HEK293 (cell line): ENCODE results near the gene SELENOO.

Experiments
- CTCF ChIA-PET: fragments of 350-600 bp; formaldehyde crosslinking; extraction: SDS; loops from one replicate; lab custom pipeline; 2021; ENCODE audit warnings: antibody characterized with exemption; lab: Yijun Ruan, JAX
- POLR2A ChIA-PET: fragments of 300-600 bp; formaldehyde crosslinking; extraction: SDS; loops from one replicate; lab custom pipeline; 2020; ENCODE audit warnings: antibody characterized with exemption, inconsistent platforms; lab: Yijun Ruan, JAX
- H3K27ac ChIP-seq: fragments of 200-500 bp; sonication (Bioruptor generic); 2 replicates; pipeline ENCODE4 v1.5.1; 2014; ENCODE audit warnings: low read depth, low read length, control low read depth, inconsistent platforms; ENCODE audit errors: extremely low read depth
- H3K36me3 ChIP-seq, 2 experiments: fragments of 200-500 bp in 1 of 2; sonication (Bioruptor generic) in 1 of 2; 1 replicate in 1 of 2; 2 replicates in 1 of 2; pipeline ENCODE4 v1.5.1; 2014 to 2017; ENCODE audit warnings: inconsistent platforms in 2 of 2, low read length in 2 of 2; ENCODE audit not compliant: control insufficient read depth in 2 of 2, insufficient read depth in 1 of 2
- H3K4me1 ChIP-seq: fragments of 200-500 bp; sonication (Bioruptor generic); 2 replicates; pipeline ENCODE4 v1.5.1; 2014; ENCODE audit warnings: mild to moderate bottlenecking, low read length, inconsistent platforms; ENCODE audit not compliant: control insufficient read depth, insufficient read depth
- H3K4me3 ChIP-seq: 2 replicates; pipeline ENCODE4 v1.5.1; 2011; ENCODE audit warnings: low read depth, mild to moderate bottlenecking, control low read depth, low read length, moderate library complexity
- H3K9me3 ChIP-seq: fragments of 200-500 bp; sonication (Bioruptor generic); 2 replicates; pipeline ENCODE4 v1.5.1; 2014; ENCODE audit warnings: low read depth, low read length, inconsistent platforms; ENCODE audit not compliant: control insufficient read depth, insufficient read depth
- HOXA7 ChIP-seq: sonication (generic); formaldehyde crosslinking; IDR thresholded peaks from 2 replicates; pipeline ENCODE4 v1.8.1; 2022; ENCODE audit warnings: missing genetic modification reagents, borderline replicate concordance
- HOXC10 ChIP-seq: sonication (generic); formaldehyde crosslinking; IDR thresholded peaks from 2 replicates; pipeline ENCODE4 v1.8.1; 2023; ENCODE audit warnings: mild to moderate bottlenecking, missing genetic modification reagents
- REPIN1 ChIP-seq: fragments of 450-650 bp; formaldehyde crosslinking; IDR thresholded peaks from 2 replicates; pipeline ENCODE4 v1.5.1; 2017; ENCODE audit warnings: missing biosample characterization, missing genetic modification characterization, low read depth
- TSHZ1 ChIP-seq: fragments of 450-650 bp; formaldehyde crosslinking; IDR thresholded peaks from 2 replicates; pipeline ENCODE4 v1.5.1; 2016; ENCODE audit warnings: missing biosample characterization, missing genetic modification characterization, borderline replicate concordance
- ZNF121 ChIP-seq: fragments of 450-650 bp; formaldehyde crosslinking; IDR thresholded peaks from 2 replicates; pipeline ENCODE4 v1.5.1; 2016; ENCODE audit warnings: missing biosample characterization, missing genetic modification characterization
- ZNF37A ChIP-seq: fragments of 450-650 bp; IDR thresholded peaks from 2 replicates; pipeline ENCODE4 v1.5.1; 2018; ENCODE audit warnings: missing biosample characterization, missing genetic modification characterization
- ZNF404 ChIP-seq: fragments of 450-650 bp; formaldehyde crosslinking; IDR thresholded peaks from 2 replicates; pipeline ENCODE4 v1.5.1; 2017; ENCODE audit warnings: missing biosample characterization, missing genetic modification characterization
- ZNF513 ChIP-seq: fragments of 450-650 bp; IDR thresholded peaks from 2 replicates; pipeline ENCODE4 v1.5.1; 2018; ENCODE audit warnings: missing biosample characterization, missing genetic modification characterization
- ZNF624 ChIP-seq: fragments of 450-650 bp; formaldehyde crosslinking; IDR thresholded peaks from 2 replicates; pipeline ENCODE4 v1.5.1; 2017; ENCODE audit warnings: missing biosample characterization, missing genetic modification characterization
- ZNF747 ChIP-seq: fragments of 450-650 bp; formaldehyde crosslinking; IDR thresholded peaks from 2 replicates; pipeline ENCODE4 v1.5.1; 2016; ENCODE audit warnings: missing biosample characterization, missing genetic modification characterization
- ZNF843 ChIP-seq: fragments of 450-650 bp; formaldehyde crosslinking; IDR thresholded peaks from 2 replicates; pipeline ENCODE4 v1.5.1; 2016; ENCODE audit warnings: missing biosample characterization, missing genetic modification characterization
- ZSCAN16 ChIP-seq: fragments of 450-650 bp; formaldehyde crosslinking; IDR thresholded peaks from 2 replicates; pipeline ENCODE4 v1.5.1; 2016; ENCODE audit warnings: missing biosample characterization, missing genetic modification characterization
- TF ChIP-seq, protein P1 (sequence below): fragments of 450-650 bp; formaldehyde crosslinking; IDR thresholded peaks from 2 replicates; pipeline ENCODE4 v1.5.1; 2017; ENCODE audit warnings: missing biosample characterization, missing genetic modification characterization
- TF ChIP-seq, protein P2 (sequence below): fragments of 450-650 bp; formaldehyde crosslinking; IDR thresholded peaks from 2 replicates; pipeline ENCODE4 v1.5.1; 2016; ENCODE audit warnings: missing biosample characterization, missing genetic modification characterization

Gene SELENOO

GRCh38 chr22:50222508-50222907, 21.7 kb downstream of the SELENOO start:
- H3K4me1 ChIP-seq = peaks cover 2% of the 10 kb centered on the region; the same call in 1 of the 2 replicates
- no peak overlapping the region for H3K4me3 ChIP-seq

GRCh38 chr22:50224071-50224470, 23.3 kb downstream of the SELENOO start:
- ChIA-PET CTCF (interaction anchor here (0.8 to 1.6 kb wide), 2 partner anchors 17 to 78 kb away, joined by 4 to 6 read pairs; no protein-coding TSS in a partner anchor), POLR2A (interaction anchor here (0.9 kb wide), 1 partner anchor 20 kb away, joined by 3 read pairs; no protein-coding TSS in a partner anchor)
- H3K27ac ChIP-seq = no peak overlapping the region
- H3K4me1 ChIP-seq = peaks cover 2% of the 10 kb centered on the region; the same call in 1 of the 2 replicates
- no peak overlapping the region for H3K4me3 ChIP-seq
- no peaks in the 10 kb centered on the region for H3K9me3 ChIP-seq
- H3K36me3 ChIP-seq = peaks cover 17 to 95% of the 10 kb centered on the region in 2 experiments
- no peak for TF ChIP-seq ZNF747 (tag by site-specific recombination)
- TF ChIP-seq ZNF37A = no peak
- TF ChIP-seq, protein P1, sequence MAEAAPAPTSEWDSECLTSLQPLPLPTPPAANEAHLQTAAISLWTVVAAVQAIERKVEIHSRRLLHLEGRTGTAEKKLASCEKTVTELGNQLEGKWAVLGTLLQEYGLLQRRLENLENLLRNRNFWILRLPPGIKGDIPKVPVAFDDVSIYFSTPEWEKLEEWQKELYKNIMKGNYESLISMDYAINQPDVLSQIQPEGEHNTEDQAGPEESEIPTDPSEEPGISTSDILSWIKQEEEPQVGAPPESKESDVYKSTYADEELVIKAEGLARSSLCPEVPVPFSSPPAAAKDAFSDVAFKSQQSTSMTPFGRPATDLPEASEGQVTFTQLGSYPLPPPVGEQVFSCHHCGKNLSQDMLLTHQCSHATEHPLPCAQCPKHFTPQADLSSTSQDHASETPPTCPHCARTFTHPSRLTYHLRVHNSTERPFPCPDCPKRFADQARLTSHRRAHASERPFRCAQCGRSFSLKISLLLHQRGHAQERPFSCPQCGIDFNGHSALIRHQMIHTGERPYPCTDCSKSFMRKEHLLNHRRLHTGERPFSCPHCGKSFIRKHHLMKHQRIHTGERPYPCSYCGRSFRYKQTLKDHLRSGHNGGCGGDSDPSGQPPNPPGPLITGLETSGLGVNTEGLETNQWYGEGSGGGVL (tag by site-specific recombination) = no peak
- TF ChIP-seq HOXC10 (CRISPR knock-in tag) = no peak
- TF ChIP-seq ZNF121 (tag by site-specific recombination) = no peak
- TF ChIP-seq ZNF843 (tag by site-specific recombination) = no peak
- no peak for TF ChIP-seq ZNF513 (tag by site-specific recombination)
- TF ChIP-seq ZNF624 (tag by site-specific recombination) = no peak
- TF ChIP-seq ZNF404 (tag by site-specific recombination) = no peak
- TF ChIP-seq, protein P2, sequence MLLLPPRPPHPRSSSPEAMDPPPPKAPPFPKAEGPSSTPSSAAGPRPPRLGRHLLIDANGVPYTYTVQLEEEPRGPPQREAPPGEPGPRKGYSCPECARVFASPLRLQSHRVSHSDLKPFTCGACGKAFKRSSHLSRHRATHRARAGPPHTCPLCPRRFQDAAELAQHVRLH (tag by site-specific recombination) = no peak
- no peak for TF ChIP-seq TSHZ1 (tag by site-specific recombination)

More at GRCh38 chr22:50222508-50222907, 21.7 kb downstream of the SELENOO start:
- ChIA-PET CTCF (interaction anchor here (0.5 to 1.4 kb wide), 4 partner anchors 11 to 457 kb away, joined by 3 to 5 read pairs (median 3); no protein-coding TSS in a partner anchor), POLR2A (interaction anchor here (0.5 kb wide), 1 partner anchor 13 kb away, joined by 3 read pairs; no protein-coding TSS in a partner anchor)
- peaks cover 17 to 96% of the 10 kb centered on the region in 2 experiments for H3K36me3 ChIP-seq
- H3K9me3 ChIP-seq = no peaks in the 10 kb centered on the region
- H3K27ac ChIP-seq = no peak overlapping the region
- TF ChIP-seq ZSCAN16 (tag by site-specific recombination) = no peak
- TF ChIP-seq REPIN1 (tag by site-specific recombination) = no peak
- no peak for TF ChIP-seq HOXA7 (CRISPR knock-in tag)
